Stimulated activated CD4-positive, alpha-beta T cell treated with anti-CD3 and anti-CD28 coated beads, Interleukin-15, amount 100 ng/mL, for 1 hour (primary cell): ENCODE results near the gene CSNK1G3.

Source experiments
- DNase-seq, 2 donors: peaks; one replicate each; pipeline ENCODE4 v3.0.0-alpha.2; 2020; ENCODE audit warnings: low read depth in 1 of 2, low spot score in 1 of 2

The CSNK1G3 gene

GRCh38 chr5:123557907-123558306 lies 45.9 kb downstream of the CSNK1G3 start:
- DNase-seq = no peak

- no peak for DNase-seq
Measured at GRCh38 chr5:123558762-123559433, 46.9 kb downstream of the CSNK1G3 start.

- DNase-seq = no peak
Measured at GRCh38 chr5:123559434-123559775, 47.4 kb downstream of the CSNK1G3 start.

- no peak for DNase-seq
Measured at GRCh38 chr5:123561230-123561629, 49.3 kb downstream of the CSNK1G3 start.

GRCh38 chr5:123571927-123572326 lies 60.0 kb downstream of the CSNK1G3 start:
- DNase-seq = no peak

GRCh38 chr5:123578390-123578789 lies 66.4 kb downstream of the CSNK1G3 start:
- DNase-seq = no peak

- DNase-seq = no peak
Measured at GRCh38 chr5:123579410-123579809, 67.4 kb downstream of the CSNK1G3 start.

- no peak for DNase-seq
Measured at GRCh38 chr5:123582550-123583285, 70.7 kb downstream of the CSNK1G3 start.

- no peak for DNase-seq
Measured at GRCh38 chr5:123585871-123586270, 73.9 kb downstream of the CSNK1G3 start.

GRCh38 chr5:123594434-123594833 lies 82.5 kb downstream of the CSNK1G3 start:
- no peak for DNase-seq

- no peak for DNase-seq
Measured at GRCh38 chr5:123597018-123597417, 85.0 kb downstream of the CSNK1G3 start.

GRCh38 chr5:123598028-123598689 lies 86.2 kb downstream of the CSNK1G3 start:
- no peak for DNase-seq

- DNase-seq = no peak
Measured at GRCh38 chr5:123599171-123599570, 87.2 kb downstream of the CSNK1G3 start.

GRCh38 chr5:123601610-123602009 lies 89.6 kb downstream of the CSNK1G3 start:
- no peak for DNase-seq

- no peak for DNase-seq
Measured at GRCh38 chr5:123605822-123606221, 93.8 kb downstream of the CSNK1G3 start.

GRCh38 chr5:123610209-123610608 lies 98.2 kb downstream of the CSNK1G3 start:
- no peak for DNase-seq

- DNase-seq = no peak
Measured at GRCh38 chr5:123610665-123611405, 98.9 kb downstream of the CSNK1G3 start.

GRCh38 chr5:123611406-123611709 lies 99.4 kb downstream of the CSNK1G3 start:
- no peak for DNase-seq

GRCh38 chr5:123617561-123617960 lies 105.6 kb downstream of the CSNK1G3 start:
- no peak for DNase-seq

- DNase-seq = no peak
Measured at GRCh38 chr5:123626051-123626450, 114.1 kb downstream of the CSNK1G3 start.

- DNase-seq = no peak
Measured at GRCh38 chr5:123628860-123629544, 117.0 kb downstream of the CSNK1G3 start.
